Calu3 (cell line): ENCODE data around the gene CACNA2D2. TPM values are rescaled to one million over a fixed set of nuclear protein-coding genes. Genes with fewer than 3 reads are reported as not detected.

Source experiments
- BruUV-seq: library from RNA; stranded (reverse); fragments of 400-500 nt; replicated peaks from 2 replicates; lab custom pipeline; 2021; lab: Mats Ljungman, UMichigan
- CTCF ChIA-PET: fragments of 300-600 bp; sonication (Branson Sonifier 250); formaldehyde crosslinking; loops from one replicate; lab custom pipeline; 2022; ENCODE audit warnings: antibody characterized with exemption; lab: Charles Lee
- DNase-seq: peaks from one replicate; pipeline ENCODE4 v3.0.0; 2022
- H3K27ac Mint-ChIP-seq: one replicate; pipeline ENCODE4 v1.8.0; 2022; ENCODE audit warnings: mixed read lengths; ENCODE audit not compliant: unreplicated experiment
- H3K27me3 Mint-ChIP-seq: one replicate; pipeline ENCODE4 v1.8.0; 2022; ENCODE audit warnings: mixed read lengths; ENCODE audit not compliant: unreplicated experiment
- H3K36me3 Mint-ChIP-seq: one replicate; pipeline ENCODE4 v1.8.0; 2022; ENCODE audit warnings: mild to moderate bottlenecking, moderate library complexity, mixed read lengths; ENCODE audit not compliant: insufficient read depth, unreplicated experiment
- H3K4me1 Mint-ChIP-seq: one replicate; pipeline ENCODE4 v1.8.0; 2022; ENCODE audit warnings: mild to moderate bottlenecking, low read depth, mixed read lengths; ENCODE audit not compliant: unreplicated experiment
- H3K4me3 Mint-ChIP-seq: one replicate; pipeline ENCODE4 v1.8.0; 2022; ENCODE audit warnings: mild to moderate bottlenecking, low read depth, moderate library complexity, mixed read lengths; ENCODE audit not compliant: unreplicated experiment
- H3K9me3 Mint-ChIP-seq: one replicate; pipeline ENCODE4 v1.8.0; 2022; ENCODE audit warnings: low read depth, mixed read lengths; ENCODE audit not compliant: unreplicated experiment
- intact Hi-C: fragments of 100-400 bp; cut with micrococcal nuclease; formaldehyde crosslinking; loops from one replicate; pipeline ENCODE4 v1.10.0; 2022; ENCODE audit not compliant: unreplicated experiment
- total RNA-seq: library from RNA; stranded (reverse); gene quantifications from 2 replicates; pipeline ENCODE4 v1.2.3, GENCODE V29; 2022
- TF ChIP-seq, protein P1 (sequence below): fragments of 200-600 bp; IDR thresholded peaks from one replicate; pipeline ENCODE4 v1.8.0; 2022; ENCODE audit warnings: antibody characterized with exemption; ENCODE audit not compliant: unreplicated experiment

Gene CACNA2D2
- total RNA-seq, 1 experiment from 2014 or later: 0.12 TPM

DNA sequence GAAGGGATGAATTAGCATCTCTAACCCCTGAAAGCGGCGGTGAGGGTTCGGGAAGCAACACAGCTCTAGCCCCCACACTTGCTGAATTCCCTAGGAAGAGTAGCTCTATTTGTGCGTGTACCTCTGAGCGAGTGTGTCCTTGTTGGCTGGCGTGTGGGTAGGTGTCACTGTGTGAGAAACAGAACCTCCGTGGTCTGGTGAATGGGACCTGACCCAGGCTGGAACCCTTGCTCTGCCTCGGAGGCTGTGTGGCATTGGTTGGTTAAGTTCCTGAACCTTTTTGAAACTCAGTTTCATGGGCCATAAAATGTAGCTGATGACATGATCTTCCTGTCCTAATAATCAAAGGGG is 143.7 kb downstream of the CACNA2D2 start:
- no TSS peak for BruUV-seq
- intact Hi-C loops: no loop called here
- peak overlapping the region; percentile 96 for H3K4me3 Mint-ChIP-seq
- DNase-seq: no peak
- CTCF ChIA-PET: no interaction called here
- H3K27me3 Mint-ChIP-seq: peaks cover 16% of the 10 kb centered on the region
- H3K27ac Mint-ChIP-seq: peak overlapping the region; percentile 92
- H3K36me3 Mint-ChIP-seq: peaks cover 20% of the 10 kb centered on the region
- TF ChIP-seq, protein P1, sequence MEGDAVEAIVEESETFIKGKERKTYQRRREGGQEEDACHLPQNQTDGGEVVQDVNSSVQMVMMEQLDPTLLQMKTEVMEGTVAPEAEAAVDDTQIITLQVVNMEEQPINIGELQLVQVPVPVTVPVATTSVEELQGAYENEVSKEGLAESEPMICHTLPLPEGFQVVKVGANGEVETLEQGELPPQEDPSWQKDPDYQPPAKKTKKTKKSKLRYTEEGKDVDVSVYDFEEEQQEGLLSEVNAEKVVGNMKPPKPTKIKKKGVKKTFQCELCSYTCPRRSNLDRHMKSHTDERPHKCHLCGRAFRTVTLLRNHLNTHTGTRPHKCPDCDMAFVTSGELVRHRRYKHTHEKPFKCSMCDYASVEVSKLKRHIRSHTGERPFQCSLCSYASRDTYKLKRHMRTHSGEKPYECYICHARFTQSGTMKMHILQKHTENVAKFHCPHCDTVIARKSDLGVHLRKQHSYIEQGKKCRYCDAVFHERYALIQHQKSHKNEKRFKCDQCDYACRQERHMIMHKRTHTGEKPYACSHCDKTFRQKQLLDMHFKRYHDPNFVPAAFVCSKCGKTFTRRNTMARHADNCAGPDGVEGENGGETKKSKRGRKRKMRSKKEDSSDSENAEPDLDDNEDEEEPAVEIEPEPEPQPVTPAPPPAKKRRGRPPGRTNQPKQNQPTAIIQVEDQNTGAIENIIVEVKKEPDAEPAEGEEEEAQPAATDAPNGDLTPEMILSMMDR: no peak
- H3K4me1 Mint-ChIP-seq: peaks cover 10% of the 10 kb centered on the region
- no peaks in the 10 kb centered on the region for H3K9me3 Mint-ChIP-seq

DNA sequence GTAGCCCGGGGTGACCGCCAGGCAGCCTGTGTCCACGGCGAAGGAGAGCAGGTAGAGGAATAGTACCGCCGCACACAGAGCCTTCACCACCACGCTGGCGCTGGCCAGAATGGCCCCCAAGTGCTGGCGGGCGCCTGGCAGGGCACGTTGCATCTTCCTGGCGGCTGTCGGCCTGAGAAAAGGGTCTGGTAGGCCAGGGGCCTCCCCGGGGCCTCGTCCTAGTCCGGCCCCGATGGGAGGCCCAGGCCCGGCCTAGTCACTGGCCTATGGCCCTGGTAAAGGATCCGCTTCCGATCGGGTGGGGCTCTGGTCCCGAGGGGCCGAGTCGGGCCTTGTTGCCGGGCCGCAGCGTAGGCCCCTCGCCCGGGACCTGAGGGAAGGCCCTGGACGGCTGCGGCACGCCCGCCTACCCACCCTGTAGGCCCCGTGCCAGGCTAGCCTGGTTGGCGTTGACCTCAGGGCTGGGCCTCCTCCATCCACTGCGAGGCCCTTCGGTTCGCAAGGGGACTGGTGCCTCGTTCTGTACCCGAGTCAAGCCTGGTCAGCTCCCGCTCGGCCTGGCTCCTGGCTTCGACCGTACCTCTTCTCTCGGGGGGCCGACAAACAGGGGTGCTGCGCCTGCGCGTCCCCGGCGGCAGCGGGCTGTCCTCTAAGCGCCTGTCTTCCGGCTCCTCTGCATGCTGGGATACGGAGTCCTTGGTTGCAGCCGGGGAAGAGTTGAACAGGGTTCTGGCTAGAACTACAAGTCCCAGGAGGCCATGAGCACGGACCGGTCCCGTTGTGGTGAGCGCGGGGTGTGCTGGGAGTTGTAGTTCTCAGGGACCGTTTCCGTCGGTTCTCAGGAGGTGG is 144.3 kb downstream of the CACNA2D2 start, which contains the start of gene TMEM115:
Gene TMEM115, minus strand, starts transcription at position 611 of the 849 bp plus-strand sequence. Its CDS starts 458 bp downstream, at position 153.
- peak within 1 kb of the TSS; percentile 96 for H3K4me3 Mint-ChIP-seq
- peak; percentile 94 for DNase-seq
- CTCF ChIA-PET: no interaction called here
- H3K36me3 Mint-ChIP-seq: peaks cover 25% of the 10 kb centered on the region
- no peaks in the 10 kb centered on the region for H3K9me3 Mint-ChIP-seq
- peaks cover 15% of the 10 kb centered on the region for H3K27me3 Mint-ChIP-seq
- BruUV-seq: no TSS peak
- H3K4me1 Mint-ChIP-seq: peaks cover 10% of the 10 kb centered on the region
- intact Hi-C loops: no loop called here
- peak within 1 kb of the TSS; percentile 92 for H3K27ac Mint-ChIP-seq
- TF ChIP-seq, protein P1: no peak

DNA sequence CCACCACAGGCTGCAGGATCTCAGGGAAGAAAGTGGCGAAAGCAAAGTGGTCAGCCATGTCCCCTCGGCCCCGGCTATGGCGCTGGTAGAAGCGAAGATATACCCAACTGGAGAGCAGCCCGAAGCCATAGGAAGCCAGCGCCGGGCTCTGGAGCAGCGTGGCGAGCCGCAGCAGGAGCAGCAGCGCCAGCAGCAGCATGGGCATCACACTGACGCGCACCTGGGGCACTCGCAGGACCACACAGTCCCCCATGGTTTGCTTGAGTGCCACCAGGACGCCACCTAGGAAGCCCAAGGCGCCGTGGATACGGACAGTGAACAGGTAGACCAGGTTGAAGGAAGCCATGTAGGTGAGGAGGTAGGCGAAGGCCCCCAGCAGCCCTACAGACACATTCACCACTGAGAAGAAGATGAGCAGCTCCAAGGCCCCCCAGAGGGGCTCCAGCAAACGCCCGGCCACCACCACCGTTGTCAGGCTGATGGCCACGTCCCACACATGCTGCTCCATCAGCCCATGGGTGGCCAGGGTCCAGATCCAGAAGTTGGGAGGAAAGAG is 145.0 kb downstream of the CACNA2D2 start:
- peaks cover 28% of the 10 kb centered on the region for H3K36me3 Mint-ChIP-seq
- CTCF ChIA-PET: no interaction called here
- H3K9me3 Mint-ChIP-seq: no peaks in the 10 kb centered on the region
- no TSS peak for BruUV-seq
- intact Hi-C loops: no loop called here
- H3K4me3 Mint-ChIP-seq: peak overlapping the region; percentile 96
- TF ChIP-seq, protein P1: no peak
- no peak for DNase-seq
- H3K27ac Mint-ChIP-seq: peak overlapping the region; percentile 89
- peaks cover 10% of the 10 kb centered on the region for H3K4me1 Mint-ChIP-seq
- H3K27me3 Mint-ChIP-seq: peaks cover 8% of the 10 kb centered on the region

DNA sequence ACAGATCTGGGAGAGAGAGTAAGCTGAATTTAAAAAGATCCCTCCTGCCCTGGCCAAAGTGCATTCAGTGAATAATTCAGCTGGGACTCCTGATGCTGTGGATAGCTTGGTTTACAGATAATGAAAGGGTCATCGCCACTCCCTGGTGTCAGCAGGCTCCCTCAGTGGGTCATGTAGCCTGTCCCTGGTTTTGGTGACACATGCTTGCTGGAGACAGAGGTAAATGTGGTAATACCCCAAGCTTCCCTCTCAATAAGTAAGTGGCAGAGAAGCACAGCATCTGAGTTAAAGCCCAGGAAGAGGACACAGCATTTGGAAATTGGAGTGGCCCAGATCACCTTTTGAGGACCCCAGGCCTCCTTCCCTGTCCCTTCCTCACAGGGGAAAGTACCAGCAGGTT is 146.0 kb downstream of the CACNA2D2 start:
- TF ChIP-seq, protein P1: no peak
- H3K9me3 Mint-ChIP-seq: no peaks in the 10 kb centered on the region
- H3K4me1 Mint-ChIP-seq: peaks cover 10% of the 10 kb centered on the region
- DNase-seq: no peak
- H3K4me3 Mint-ChIP-seq: peak overlapping the region; percentile 96
- intact Hi-C loops: no loop called here
- H3K36me3 Mint-ChIP-seq: peaks cover 28% of the 10 kb centered on the region
- CTCF ChIA-PET: no interaction called here
- no peaks in the 10 kb centered on the region for H3K27me3 Mint-ChIP-seq
- H3K27ac Mint-ChIP-seq: no peak overlapping the region
- no TSS peak for BruUV-seq
